Fibroblast of skin of back (primary cell): Measurements from ENCODE around the gene HIP1R. TPM values are rescaled to one million over a fixed set of nuclear protein-coding genes. Genes with fewer than 3 reads are reported as not detected.
"Not testable (repeated sequence)": the region's sequence is repeated elsewhere in the genome, so short reads cannot be mapped to it uniquely, and the experiment has no call there.

Experiments used
- DNase-seq: peaks from one replicate; pipeline ENCODE4 v3.0.0-alpha.2; 2013
- polyA plus RNA-seq, 2 experiments: library from polyadenylated mRNA; unstranded; fragments of 120-200 nt; gene quantifications; one replicate each; pipeline ENCODE4 v1.2.1, GENCODE V29; 2013; ENCODE audit not compliant: insufficient read length in 2 of 2

Gene HIP1R
- polyA plus RNA-seq (2013, experiment 1 of 2; ENCODE audit: insufficient read length): 9.5 TPM
- 6.9 TPM for polyA plus RNA-seq (2013, experiment 2 of 2; ENCODE audit: insufficient read length)

GRCh38 chr12:122834921-122835749, at the start of gene HIP1R:
Gene HIP1R (plus strand): TSS chr12:122835457. CDS start chr12:122835551, 94 bp downstream.
- DNase-seq: peak; percentile 24

- DNase-seq: no peak
Measured at GRCh38 chr12:122785503-122785902, 49.8 kb upstream of the HIP1R start.

GRCh38 chr12:122788387-122788786, 46.9 kb upstream of the HIP1R start:
- DNase-seq: peak; percentile 49

GRCh38 chr12:122789637-122790036, 45.6 kb upstream of the HIP1R start:
- DNase-seq: no peak

GRCh38 chr12:122790393-122791075, 44.7 kb upstream of the HIP1R start:
- peak; percentile 58 for DNase-seq

GRCh38 chr12:122793685-122794106, 41.6 kb upstream of the HIP1R start:
- DNase-seq: peak; percentile 49

GRCh38 chr12:122795807-122796206, 39.5 kb upstream of the HIP1R start:
- no peak for DNase-seq

GRCh38 chr12:122799641-122800243, 35.5 kb upstream of the HIP1R start:
- DNase-seq: no peak

- DNase-seq: no peak
Measured at GRCh38 chr12:122803937-122804336, 31.3 kb upstream of the HIP1R start.

- not testable (repeated sequence) for DNase-seq
Measured at GRCh38 chr12:122804957-122805356, 30.3 kb upstream of the HIP1R start.

GRCh38 chr12:122807651-122808050, 27.6 kb upstream of the HIP1R start:
- no peak for DNase-seq

- no peak for DNase-seq
Measured at GRCh38 chr12:122811777-122812176, 23.5 kb upstream of the HIP1R start.

- no peak for DNase-seq
Measured at GRCh38 chr12:122813310-122813713, 21.9 kb upstream of the HIP1R start.

GRCh38 chr12:122819209-122819785, 16.0 kb upstream of the HIP1R start:
- no peak for DNase-seq

- DNase-seq: no peak
Measured at GRCh38 chr12:122820138-122820537, 15.1 kb upstream of the HIP1R start.

GRCh38 chr12:122820838-122821271, 14.4 kb upstream of the HIP1R start:
- no peak for DNase-seq

GRCh38 chr12:122823429-122823828, 11.8 kb upstream of the HIP1R start:
- DNase-seq: no peak

- DNase-seq: no peak
Measured at GRCh38 chr12:122825773-122826724, 9.2 kb upstream of the HIP1R start.

- no peak for DNase-seq
Measured at GRCh38 chr12:122827258-122827657, 8.0 kb upstream of the HIP1R start.

- peak; percentile 78 for DNase-seq
Measured at GRCh38 chr12:122830517-122831214, 4.6 kb upstream of the HIP1R start.
